Islet of Langerhans (tissue), 1 donor: Measurements from ENCODE around the gene PRODH.
"Not testable (repeated sequence)": the region's sequence is repeated elsewhere in the genome, so short reads cannot be mapped to it uniquely, and the experiment has no call there.

Experiments used
- FAIRE-seq: peaks from one replicate; lab custom pipeline; 2011; peaks lifted over from hg19 to GRCh38; lab: Jason Lieb, UNC

Gene PRODH

GRCh38 chr22:18953128-18953527, 17.0 kb upstream of the PRODH start:
- FAIRE-seq: not testable (repeated sequence)

- FAIRE-seq: no peak
Observed at GRCh38 chr22:18952022-18952421, 15.9 kb upstream of the PRODH start.

DNA sequence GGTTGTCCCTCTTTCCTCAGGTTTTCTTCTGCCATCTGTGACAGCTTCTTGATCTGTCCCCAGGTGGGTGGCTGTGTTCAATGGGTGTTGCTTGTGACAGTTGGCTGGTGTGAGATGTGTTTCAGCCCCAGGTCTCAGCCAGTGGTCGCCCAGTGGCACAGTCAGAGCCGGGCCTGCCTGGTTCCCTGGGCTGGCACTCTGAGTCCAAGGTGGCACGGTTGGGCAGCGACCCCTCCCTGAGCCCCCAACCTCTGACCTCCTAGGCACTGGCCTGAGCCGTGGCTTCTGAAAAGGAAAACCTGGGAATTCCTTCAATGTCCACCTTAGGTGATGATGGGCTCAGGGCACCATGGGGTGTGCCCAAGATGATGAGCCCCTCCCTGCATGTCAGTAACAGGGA, 14.0 kb upstream of the PRODH start:
- no peak for FAIRE-seq

DNA sequence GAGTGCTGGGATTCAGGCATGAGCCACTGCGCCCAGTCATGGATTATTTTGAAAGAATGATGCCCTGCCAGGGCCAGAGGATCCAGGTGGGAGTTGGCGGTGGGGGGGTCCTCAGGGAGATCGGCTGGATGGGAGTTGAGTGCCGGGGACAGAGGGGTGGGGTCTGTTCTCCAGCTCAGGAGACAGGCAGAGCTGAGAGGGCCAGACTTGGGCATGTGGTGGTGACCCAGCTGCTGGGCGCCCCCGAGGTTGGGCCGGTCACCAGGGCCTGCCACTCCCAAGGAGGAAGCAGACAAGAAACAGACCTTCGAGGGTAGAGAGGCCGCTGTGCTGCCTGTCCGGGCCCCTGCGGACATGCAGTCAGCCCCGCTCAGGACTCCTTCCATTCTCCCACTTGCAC, 11.8 kb upstream of the PRODH start:
- no peak for FAIRE-seq

DNA sequence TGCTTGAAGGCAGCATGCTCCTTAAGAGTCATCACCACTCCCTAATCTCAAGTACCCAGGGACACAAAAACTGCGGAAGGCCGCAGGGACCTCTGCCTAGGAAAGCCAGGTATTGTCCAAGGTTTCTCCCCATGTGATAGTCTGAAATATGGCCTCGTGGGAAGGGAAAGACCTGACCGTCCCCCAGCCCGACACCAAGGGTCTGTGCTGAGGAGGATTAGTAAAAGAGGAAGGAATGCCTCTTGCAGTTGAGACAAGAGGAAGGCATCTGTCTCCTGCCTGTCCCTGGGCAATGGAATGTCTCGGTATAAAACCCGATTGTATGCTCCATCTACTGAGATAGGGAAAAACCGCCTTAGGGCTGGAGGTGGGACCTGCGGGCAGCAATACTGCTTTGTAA, 11.0 kb upstream of the PRODH start:
- not testable (repeated sequence) for FAIRE-seq

DNA sequence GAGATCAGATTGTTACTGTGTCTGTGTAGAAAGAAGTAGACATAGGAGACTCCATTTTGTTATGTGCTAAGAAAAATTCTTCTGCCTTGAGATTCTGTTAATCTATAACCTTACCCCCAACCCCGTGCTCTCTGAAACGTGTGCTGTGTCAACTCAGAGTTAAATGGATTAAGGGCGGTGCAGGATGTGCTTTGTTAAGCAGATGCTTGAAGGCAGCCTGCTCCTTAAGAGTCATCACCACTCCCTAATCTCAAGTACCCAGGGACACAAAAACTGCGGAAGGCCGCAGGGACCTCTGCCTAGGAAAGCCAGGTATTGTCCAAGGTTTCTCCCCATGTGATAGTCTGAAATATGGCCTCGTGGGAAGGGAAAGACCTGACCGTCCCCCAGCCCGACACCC, 2.6 kb upstream of the PRODH start:
- FAIRE-seq: not testable (repeated sequence)

- not testable (repeated sequence) for FAIRE-seq
Observed at GRCh38 chr22:18934688-18935087, 1.4 kb downstream of the PRODH start.

DNA sequence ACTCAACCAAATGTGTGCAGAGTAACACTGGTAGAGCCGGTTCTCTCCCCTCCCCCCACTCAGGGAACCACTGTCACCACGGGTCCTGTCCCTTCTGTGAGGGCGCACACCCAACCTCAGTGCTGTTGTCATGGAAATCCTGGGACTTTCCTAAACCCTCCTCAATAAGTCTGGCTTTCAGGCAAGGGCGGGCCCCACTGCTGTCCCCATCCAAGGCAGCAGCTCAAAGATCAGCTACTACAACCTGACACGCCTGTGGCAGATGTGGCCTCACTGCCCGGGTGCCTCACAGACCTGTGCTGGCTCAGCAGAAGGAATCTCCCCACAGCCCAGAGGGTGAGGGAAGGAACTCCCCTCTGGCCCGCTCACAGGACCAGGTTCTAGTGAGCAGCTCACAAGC, 2.2 kb downstream of the PRODH start:
- FAIRE-seq: no peak

DNA sequence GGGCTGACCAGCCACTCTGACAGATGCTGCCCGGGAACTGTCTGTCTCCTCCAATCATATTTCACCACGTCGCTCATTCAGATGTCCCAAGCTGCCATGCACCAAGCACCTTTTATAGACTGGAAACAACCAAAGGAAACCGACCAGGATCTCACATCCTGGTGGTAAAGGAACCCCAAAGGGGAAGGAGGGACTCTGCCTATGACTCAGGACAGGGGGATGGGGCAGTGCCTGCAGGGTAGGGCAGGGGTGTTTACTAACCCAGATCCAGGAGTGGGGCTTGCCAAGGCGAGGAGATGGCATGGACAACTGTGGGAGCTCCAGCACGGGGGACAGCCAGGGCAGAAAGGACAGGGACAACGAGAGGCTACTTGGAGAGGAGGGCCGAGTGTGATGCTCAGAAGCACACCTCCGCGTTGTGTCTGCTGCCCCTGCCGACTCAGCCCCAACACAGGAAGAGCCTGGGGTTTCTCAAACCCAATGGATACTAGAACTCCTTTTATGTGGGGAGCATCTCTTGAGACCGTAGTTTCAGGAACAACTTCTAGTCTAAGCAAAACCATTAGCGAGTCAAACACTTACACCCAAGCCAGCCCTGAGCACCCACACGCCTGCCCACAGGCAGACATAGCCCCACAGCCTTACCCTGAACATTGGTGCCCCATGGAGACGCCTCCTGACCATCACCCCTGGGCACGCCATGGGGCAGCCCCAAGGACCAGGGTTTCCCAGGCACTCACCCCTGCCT, 4.0 kb downstream of the PRODH start:
- FAIRE-seq: no peak

GRCh38 chr22:18929459-18929858, 6.6 kb downstream of the PRODH start:
- FAIRE-seq: no peak

- FAIRE-seq: no peak
Observed at GRCh38 chr22:18927573-18927972, 8.5 kb downstream of the PRODH start.

DNA sequence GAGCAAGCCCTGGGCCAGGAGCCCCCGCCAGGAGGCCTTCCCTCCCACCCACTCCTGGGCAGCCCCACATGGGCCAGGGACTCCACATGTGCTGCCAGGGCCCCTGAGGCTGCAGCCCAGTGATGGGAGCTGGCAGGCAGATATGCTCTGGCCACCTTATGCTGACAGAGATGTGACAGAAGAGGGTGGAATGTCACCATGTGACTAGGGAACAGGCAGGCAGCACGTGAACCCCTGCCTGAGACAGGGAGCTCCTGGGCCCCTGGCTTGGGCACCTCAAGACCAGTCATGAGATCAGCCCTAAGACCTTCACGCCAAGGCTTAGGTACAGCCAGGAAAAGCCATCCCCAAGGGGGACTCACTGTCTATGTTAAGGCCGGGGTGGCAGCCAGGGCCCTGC, 9.1 kb downstream of the PRODH start:
- no peak for FAIRE-seq

DNA sequence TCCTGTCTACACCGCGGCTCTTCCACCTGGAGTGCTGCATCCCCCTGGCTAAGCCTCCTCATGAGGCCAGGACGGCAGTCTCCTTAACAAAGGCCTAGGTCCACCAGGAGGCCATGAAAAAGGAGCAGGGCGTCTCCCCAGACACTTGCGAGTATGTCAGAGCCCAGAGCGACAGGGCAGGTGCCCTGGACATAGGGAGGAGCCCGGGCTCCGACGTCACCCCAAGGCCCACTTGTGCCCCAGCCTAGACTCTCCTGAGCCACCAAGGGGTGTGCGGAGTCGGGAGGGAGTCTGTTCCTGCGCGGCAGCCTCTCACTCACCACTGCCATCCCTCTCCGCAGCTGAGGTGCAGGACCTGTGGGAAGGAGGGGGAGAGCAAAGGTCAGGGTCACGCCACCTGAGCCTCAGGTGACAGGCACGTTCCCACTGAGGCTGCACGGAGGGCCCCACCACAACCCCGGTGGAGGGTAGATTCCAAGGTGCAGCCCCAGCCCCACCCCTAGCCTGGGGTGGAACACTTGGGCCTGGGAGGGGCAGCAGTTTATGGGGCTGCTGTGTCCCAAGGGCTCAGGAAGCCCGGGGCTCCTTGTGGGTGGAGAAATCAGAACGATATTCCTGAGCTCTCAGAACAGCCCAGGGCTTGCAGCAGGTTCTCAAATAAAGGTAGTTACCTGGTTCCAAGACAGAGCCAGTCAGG, 10.6 kb downstream of the PRODH start:
- FAIRE-seq: no peak

DNA sequence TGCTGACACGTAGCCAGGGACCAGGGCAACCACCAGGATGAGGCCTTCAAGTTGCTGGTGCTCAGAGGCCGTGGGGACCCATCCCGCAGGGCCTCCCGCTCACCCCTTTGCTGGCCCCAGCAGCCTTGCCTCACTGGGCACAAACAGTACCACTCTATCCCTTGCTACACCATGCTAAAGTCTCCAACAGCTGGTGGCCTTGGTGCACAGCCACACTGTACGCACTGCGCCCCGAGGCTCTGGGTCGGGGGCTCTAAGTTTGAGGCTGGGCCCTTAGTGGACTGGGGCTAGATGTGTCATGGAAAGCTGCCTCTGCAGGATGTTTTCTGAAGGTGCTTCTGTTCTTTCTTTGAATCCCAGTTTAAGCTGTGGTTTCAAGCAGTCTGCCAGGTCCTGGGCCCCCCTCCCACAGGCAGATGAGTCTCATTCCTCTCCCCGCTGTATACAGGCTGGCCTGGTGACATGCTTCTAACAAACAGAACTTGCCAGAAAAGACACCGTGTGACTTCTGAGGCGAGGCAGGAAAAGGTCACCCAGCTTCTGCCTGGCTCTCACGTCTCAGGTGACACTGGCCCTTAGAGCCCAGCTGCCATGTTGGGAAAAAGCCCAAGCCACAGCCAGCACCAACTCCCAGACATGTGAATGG, 15.7 kb downstream of the PRODH start:
- not testable (repeated sequence) for FAIRE-seq

DNA sequence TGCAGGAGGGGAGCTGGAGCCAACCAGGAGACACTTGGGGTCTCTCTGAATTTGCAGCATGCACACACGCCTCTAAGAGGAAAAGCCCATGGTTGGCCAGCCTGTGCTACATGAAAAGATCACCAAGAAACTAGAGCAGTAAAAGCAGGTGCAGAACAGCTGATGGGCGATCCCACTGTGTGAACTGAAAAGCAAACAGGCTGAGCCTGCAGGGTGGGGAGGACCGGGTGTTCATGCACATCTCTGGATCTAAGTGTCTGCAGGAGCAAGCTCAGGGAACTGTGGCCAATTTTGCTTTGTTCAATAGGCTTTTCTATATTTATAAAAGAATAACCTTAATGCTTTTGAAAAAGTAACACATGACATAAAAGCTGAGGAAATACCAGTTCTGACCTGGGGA, 18.3 kb downstream of the PRODH start:
- FAIRE-seq: not testable (repeated sequence)

DNA sequence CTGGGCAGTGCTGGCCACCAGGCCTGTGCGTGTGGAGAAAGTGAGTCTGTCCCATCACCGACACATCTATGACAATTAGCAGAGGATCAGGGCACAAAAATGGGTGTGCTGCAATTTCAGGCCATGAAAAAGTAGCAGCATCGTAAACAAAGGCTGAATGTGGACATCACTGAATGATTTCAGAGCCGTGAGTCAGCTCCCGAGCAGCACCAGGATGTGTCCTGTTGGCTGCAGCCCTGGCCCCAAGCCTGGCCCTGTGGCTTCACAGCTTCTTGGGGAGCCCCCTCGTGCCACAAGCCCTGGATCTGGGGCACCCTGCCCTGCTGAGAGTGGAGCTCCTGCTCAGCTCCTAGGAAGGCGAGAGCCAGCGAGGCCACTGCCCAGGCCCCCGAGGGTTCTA, 20.5 kb downstream of the PRODH start:
- not testable (repeated sequence) for FAIRE-seq

DNA sequence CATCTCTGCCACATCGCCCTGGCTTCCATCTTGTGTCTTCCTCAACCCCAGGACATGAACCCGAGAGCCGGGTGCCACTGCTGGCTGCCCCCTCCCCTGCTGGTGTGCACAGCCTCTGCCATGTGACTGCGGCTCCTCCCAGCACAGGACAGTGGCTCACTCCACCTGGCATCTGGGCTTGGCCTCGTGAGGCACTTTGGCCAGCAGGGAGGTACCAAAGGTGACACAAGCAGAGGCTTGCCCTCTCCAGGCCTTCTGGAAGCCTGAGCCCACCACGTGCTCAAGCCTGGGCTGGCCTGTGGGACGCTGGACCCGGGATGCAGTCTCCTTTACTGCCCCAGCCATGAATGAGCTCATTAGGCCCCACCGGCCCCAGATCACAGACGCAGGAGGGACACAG, 21.5 kb downstream of the PRODH start:
- not testable (repeated sequence) for FAIRE-seq

DNA sequence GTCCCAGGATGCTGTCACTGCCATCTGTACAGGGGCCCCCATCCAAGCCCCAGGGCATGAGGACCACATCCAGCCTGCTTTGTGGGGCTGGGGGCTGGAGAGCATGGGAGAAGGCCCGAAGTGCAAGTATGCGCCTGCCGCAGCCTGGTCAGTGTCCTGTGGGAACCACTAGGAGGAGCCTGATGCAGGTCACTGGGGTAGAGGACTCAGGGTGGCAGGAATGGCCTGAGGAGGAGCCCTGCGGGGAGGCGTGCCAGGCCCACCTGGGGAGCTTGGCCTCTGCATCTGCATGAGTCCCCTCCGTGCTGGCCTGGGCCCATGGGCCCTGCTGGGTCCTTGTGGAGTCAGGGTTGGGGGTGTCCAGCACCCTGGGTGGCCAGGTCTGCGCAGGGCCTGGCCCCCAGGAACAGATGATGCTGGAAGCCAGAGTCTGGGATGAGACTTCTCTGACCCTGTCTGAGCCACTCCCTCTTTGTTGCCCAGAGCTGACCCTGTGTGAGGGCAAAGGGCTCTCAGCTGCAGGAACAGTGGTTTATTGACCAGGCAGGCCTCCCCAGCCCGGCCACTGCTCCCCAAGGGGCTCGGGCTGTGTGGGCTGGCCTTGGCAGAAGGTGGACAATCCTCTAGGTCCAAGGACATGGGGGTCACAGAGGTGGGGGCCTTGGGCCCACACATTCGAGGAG, 23.7 kb downstream of the PRODH start:
- not testable (repeated sequence) for FAIRE-seq

GRCh38 chr22:18911535-18911934, 24.6 kb downstream of the PRODH start:
- FAIRE-seq: not testable (repeated sequence)

DNA sequence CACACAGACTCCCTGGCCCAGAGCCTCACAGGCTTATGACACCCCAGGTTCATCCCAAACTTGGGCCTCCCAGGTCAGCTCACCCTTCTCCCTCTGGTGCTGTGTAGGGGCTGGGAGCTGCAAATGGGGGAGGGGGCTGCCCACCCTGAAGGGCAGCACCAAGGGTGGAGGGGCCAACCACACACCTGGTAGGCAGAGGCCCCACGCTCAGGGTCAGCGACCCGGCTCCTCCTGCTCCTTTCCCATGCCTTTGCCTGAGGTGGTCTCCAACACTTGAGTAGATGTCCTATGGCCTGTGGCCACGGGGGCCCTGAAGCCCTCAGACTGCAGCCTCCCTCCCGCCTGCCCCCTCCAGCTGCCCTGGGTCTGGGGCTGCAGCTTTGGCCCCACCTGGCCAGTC, 26.5 kb downstream of the PRODH start:
- FAIRE-seq: no peak

DNA sequence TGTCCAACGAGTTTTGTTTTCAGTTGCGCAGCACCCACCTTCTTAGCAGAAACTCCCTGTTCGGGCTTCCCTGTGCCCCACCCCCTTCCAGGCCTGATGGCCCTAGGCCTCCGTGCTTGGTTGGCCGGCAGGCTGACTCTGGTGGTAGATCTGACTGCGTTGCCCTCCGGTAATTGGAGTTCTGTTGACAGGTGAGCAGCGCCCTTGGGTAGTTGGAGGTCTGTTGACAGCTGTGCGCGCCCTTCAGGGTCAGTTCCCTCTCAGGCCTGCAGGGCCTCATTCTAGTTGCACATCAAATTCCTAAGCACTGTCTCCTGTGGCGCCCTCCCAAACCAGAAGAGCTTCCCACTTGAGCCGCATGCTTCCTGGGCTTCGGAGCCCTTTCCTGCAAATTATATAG, 29.2 kb downstream of the PRODH start:
- no peak for FAIRE-seq

GRCh38 chr22:18906410-18906745, 29.7 kb downstream of the PRODH start:
- not testable (repeated sequence) for FAIRE-seq
